Adrenal gland (tissue), 12 donors: Measurements from ENCODE around the gene FAAP24. TPM values are rescaled to one million over a fixed set of nuclear protein-coding genes. Genes with fewer than 3 reads are reported as not detected.
"Not testable (repeated sequence)": the region's sequence is repeated elsewhere in the genome, so short reads cannot be mapped to it uniquely, and the experiment has no call there.

Experiments used
- DNase-seq, 7 donors: peaks; one replicate each; pipeline ENCODE4 v3.0.0-alpha.2; 2019 to 2020
- H3K27ac ChIP-seq, 5 donors: fragments of 200-600 bp; sonication (generic) in 4 of 5; 1 replicate in 3 of 5; 2 replicates in 2 of 5; pipeline versions ENCODE4 v1.5.1 to v1.8.0; 2016 to 2020; ENCODE audit warnings: mild to moderate bottlenecking in 1 of 5
- H3K27me3 ChIP-seq: fragments of 200-600 bp; 2 replicates; pipeline ENCODE4 v1.8.0; 2021
- H3K36me3 ChIP-seq, 2 donors: fragments of 200-600 bp; replicated peaks in 1 of 2; 1 replicate in 1 of 2; 2 replicates in 1 of 2; pipeline versions ENCODE4 v1.5.1 to v1.8.0; 2018 to 2022
- H3K4me1 ChIP-seq, 2 donors: fragments of 200-600 bp; replicated peaks in 1 of 2; 1 replicate in 1 of 2; 2 replicates in 1 of 2; pipeline versions ENCODE4 v1.5.1 to v1.8.0; 2018 to 2021
- H3K4me3 ChIP-seq, 4 donors: fragments of 200-600 bp; sonication (generic) in 3 of 4; one replicate each; pipeline ENCODE4 v1.5.1; 2016 to 2018
- H3K9me3 ChIP-seq, 3 donors: fragments of 200-600 bp; sonication (generic) in 1 of 3; replicated peaks in 1 of 3; 1 replicate in 2 of 3; 2 replicates in 1 of 3; pipeline versions ENCODE4 v1.5.1 to v1.8.0; 2016 to 2021
- CTCF ChIP-seq, 6 experiments: fragments of 450-650 bp in 4 of 6; fragments of 200-600 bp in 2 of 6; sonication (generic) in 1 of 6; IDR thresholded peaks; 1 replicate in 5 of 6; 2 replicates in 1 of 6; pipeline versions ENCODE4 v1.5.1 to v1.8.0; 2016 to 2021; ENCODE audit warnings: antibody characterized with exemption in 6 of 6, mild to moderate bottlenecking in 2 of 6, moderate library complexity in 1 of 6
- POLR2A ChIP-seq, 2 donors: fragments of 450-650 bp; IDR thresholded peaks; one replicate each; pipeline ENCODE4 v1.6.1; 2017; ENCODE audit warnings: antibody characterized with exemption in 2 of 2, mild to moderate bottlenecking in 2 of 2, moderate library complexity in 1 of 2
- WGBS, 4 donors: extraction: QIAGEN DNeasy Blood & Tissue Kit in 2 of 4; methylation state at CpG; one replicate each; pipeline versions ENCODE4 v1.1.5 to v1.1.7; 2013 to 2017; 5-methylcytosine and 5-hydroxymethylcytosine counted together
- intact Hi-C, 2 donors: fragments of 100-400 bp; cut with DNase I; formaldehyde crosslinking; loops; one replicate each; pipeline versions ENCODE4 v1.14.1 to v1.15.0; 2022 to 2023
- polyA plus RNA-seq, 3 donors: library from polyadenylated mRNA; stranded (reverse); fragments of 200-250 nt in 2 of 3; fragments of 350-450 nt in 1 of 3; fragmentation: Illumina TruSeq in 1 of 3; extraction: RNeasy Lipid Tissue Mini Kit (QIAGEN cat#74804) in 1 of 3; gene quantifications; one replicate each; pipeline ENCODE4 v1.2.3, GENCODE V29; 2013 to 2014
- total RNA-seq, 9 donors: library from RNA; depleted of rRNA in 4 of 9; stranded (reverse); fragments of >200 nt in 4 of 9; fragments of 120-200 nt in 1 of 9; fragmentation: NEBNext Ultra II Directional in 1 of 9; extraction: Animal tissue kit (Norgen Biotek cat#: 25700) in 1 of 9; gene quantifications; one replicate each; pipeline versions ENCODE4 v1.1.0 to v1.2.4, GENCODE V29; 2013 to 2023
- donor health status: healthy with polysubstance abuse.
- donor health status: Bipolar disorder and iron deficiency.
- donor health status: DM: yes; HTN: yes; CAD: no.
- donor health status: DM: no; HTN: no; CAD: no.
- donor health status: DM: no; HTN: no; CAD: no.
- donor health status: DM: yes; HTN: yes; CAD: no.

The FAAP24 gene
- total and polyA plus RNA-seq, 12 donors = 0.51 to 4.9 (median 2.3) TPM

- intact Hi-C loops = no loop called here
- Histone ChIP-seq H3K4me1 (no peaks in the 10 kb centered on the region), H3K36me3 (peaks cover 0 to 5% of the 10 kb centered on the region in 2 donors), H3K27ac (no peak overlapping the region), H3K9me3 (peaks cover 0 to 6% (median 0%) of the 10 kb centered on the region in 3 donors), H3K4me3 (no peak overlapping the region), H3K27me3 (no peaks in the 10 kb centered on the region)
- no peak for DNase-seq
- WGBS, 4 donors = 95 to 99% (median 97%) methylated on average over 8 of the region's 8 CpGs
- TF ChIP-seq POLR2A (IDR thresholded peaks at IDR 0.05) (no peak), CTCF (IDR thresholded peaks at IDR 0.05) (no peak)
Observed at GRCh38 chr19:32930567-32930966, 41.5 kb upstream of the FAAP24 start.

GRCh38 chr19:32933571-32933970 is 38.5 kb upstream of the FAAP24 start:
- H3K4me1 ChIP-seq = no peaks in the 10 kb centered on the region
- no peak overlapping the region for H3K27ac ChIP-seq
- no peaks in the 10 kb centered on the region for H3K9me3 ChIP-seq
- WGBS, 4 donors = 98 to 99% (median 99%) methylated on average over 3 of the region's 3 CpGs
- TF ChIP-seq CTCF (IDR thresholded peaks at IDR 0.05) (no peak), POLR2A (IDR thresholded peaks at IDR 0.05) (no peak)
- intact Hi-C loops = no loop called here
- H3K27me3 ChIP-seq = no peaks in the 10 kb centered on the region
- peaks cover 0 to 19% of the 10 kb centered on the region in 2 donors for H3K36me3 ChIP-seq
- DNase-seq = no peak
- no peak overlapping the region for H3K4me3 ChIP-seq

GRCh38 chr19:32935629-32936028 is 36.4 kb upstream of the FAAP24 start:
- Histone ChIP-seq H3K27ac (no peak overlapping the region), H3K9me3 (no peaks in the 10 kb centered on the region), H3K4me1 (no peaks in the 10 kb centered on the region), H3K36me3 (peaks cover 0 to 19% of the 10 kb centered on the region in 2 donors), H3K27me3 (no peaks in the 10 kb centered on the region), H3K4me3 (no peak overlapping the region)
- 88 to 98% (median 94%) methylated on average over 3 to 9 of the region's 9 CpGs for WGBS, 4 donors
- DNase-seq = no peak
- intact Hi-C loops = no loop called here
- no peak for TF ChIP-seq CTCF (IDR thresholded peaks at IDR 0.05)

GRCh38 chr19:32936065-32936464 is 36.0 kb upstream of the FAAP24 start:
- no peak overlapping the region for H3K4me3 ChIP-seq
- peaks cover 0 to 19% of the 10 kb centered on the region in 2 donors for H3K36me3 ChIP-seq
- DNase-seq = no peak
- H3K27ac ChIP-seq = no peak overlapping the region
- H3K27me3 ChIP-seq = no peaks in the 10 kb centered on the region
- TF ChIP-seq POLR2A (IDR thresholded peaks at IDR 0.05) = no peak
- no peaks in the 10 kb centered on the region for H3K4me1 ChIP-seq
- intact Hi-C loops = no loop called here
- 95 to 100% (median 97%) methylated on average over 3 to 8 of the region's 8 CpGs for WGBS, 4 donors
- no peaks in the 10 kb centered on the region for H3K9me3 ChIP-seq

- H3K27ac ChIP-seq, H3K27me3 ChIP-seq, H3K9me3 ChIP-seq, H3K4me1 ChIP-seq, intact Hi-C loops, DNase-seq, H3K4me3 ChIP-seq: not testable (repeated sequence)
- peaks cover 0 to 39% of the 10 kb centered on the region in 2 donors for H3K36me3 ChIP-seq
- 90 to 96% (median 94%) methylated on average over 5 of the region's 5 CpGs for WGBS, 4 donors
Observed at GRCh38 chr19:32941273-32941672, 30.8 kb upstream of the FAAP24 start.
